Uterus (tissue), 2 donors: ENCODE results near the gene FUCA1.
"Not testable (repeated sequence)": the region's sequence is repeated elsewhere in the genome, so short reads cannot be mapped to it uniquely, and the experiment has no call there.

Source experiments
- CTCF ChIP-seq, 4 experiments: fragments of 200-600 bp in 2 of 4; fragments of 450-650 bp in 2 of 4; sonication (generic) in 2 of 4; IDR thresholded peaks; one replicate each; pipeline ENCODE4 v1.5.1; 2016 to 2019; ENCODE audit warnings: antibody characterized with exemption in 4 of 4, mild to moderate bottlenecking in 2 of 4, moderate library complexity in 1 of 4
- POLR2A ChIP-seq, 2 donors: fragments of 450-650 bp; IDR thresholded peaks; one replicate each; pipeline ENCODE4 v1.6.1; 2016; ENCODE audit warnings: antibody characterized with exemption in 2 of 2, mild to moderate bottlenecking in 1 of 2, moderate library complexity in 1 of 2

- TF ChIP-seq CTCF, POLR2A (IDR thresholded peaks at IDR 0.05): not testable (repeated sequence)
Observed at GRCh38 chr1:23802809-23803342, 65.2 kb downstream of the FUCA1 start.
